HEK293 (cell line): ENCODE measurements around the gene ATP23.
A peak's percentile ranks its signal among the peaks of the same experiment; 100 is the strongest.

Source experiments
- AEBP2 ChIP-seq: fragments of 450-650 bp; formaldehyde crosslinking; IDR thresholded peaks from 2 replicates; pipeline ENCODE4 v1.5.1; 2016; ENCODE audit warnings: missing biosample characterization, missing genetic modification characterization, borderline replicate concordance
- CTCF ChIP-seq: fragments of 450-650 bp; formaldehyde crosslinking; IDR thresholded peaks from 2 replicates; pipeline ENCODE4 v1.5.1; 2016; ENCODE audit warnings: missing biosample characterization, missing genetic modification characterization
- GLI2 ChIP-seq: fragments of 450-650 bp; formaldehyde crosslinking; IDR thresholded peaks from 2 replicates; pipeline ENCODE4; 2017; ENCODE audit warnings: missing biosample characterization, missing genetic modification characterization, low read depth, borderline replicate concordance
- HOXC10 ChIP-seq: sonication (generic); formaldehyde crosslinking; IDR thresholded peaks from 2 replicates; pipeline ENCODE4 v1.8.1; 2023; ENCODE audit warnings: mild to moderate bottlenecking, missing genetic modification reagents
- WT1 ChIP-seq: fragments of 450-650 bp; formaldehyde crosslinking; IDR thresholded peaks from 2 replicates; pipeline ENCODE4 v1.5.1; 2016; ENCODE audit warnings: missing biosample characterization, missing genetic modification characterization
- ZBTB7A ChIP-seq: fragments of 450-650 bp; formaldehyde crosslinking; IDR thresholded peaks from 2 replicates; pipeline ENCODE4 v1.5.1; 2016; ENCODE audit warnings: low read depth, missing biosample characterization, missing genetic modification characterization
- ZEB2 ChIP-seq: fragments of 450-650 bp; formaldehyde crosslinking; IDR thresholded peaks from 2 replicates; pipeline ENCODE4 v1.5.1; 2016; ENCODE audit warnings: missing biosample characterization, missing genetic modification characterization
- ZNF10 ChIP-seq: fragments of 450-650 bp; formaldehyde crosslinking; IDR thresholded peaks from 2 replicates; pipeline ENCODE4 v1.5.1; 2017; ENCODE audit warnings: missing biosample characterization, missing genetic modification characterization
- ZNF19 ChIP-seq: fragments of 450-650 bp; formaldehyde crosslinking; IDR thresholded peaks from 2 replicates; pipeline ENCODE4; 2016; ENCODE audit warnings: missing biosample characterization, missing genetic modification characterization, low read depth
- ZNF214 ChIP-seq: fragments of 450-650 bp; formaldehyde crosslinking; IDR thresholded peaks from 2 replicates; pipeline ENCODE4 v1.5.1; 2017; ENCODE audit warnings: missing biosample characterization, mild to moderate bottlenecking, missing genetic modification characterization, borderline replicate concordance
- ZNF280D ChIP-seq: fragments of 450-650 bp; formaldehyde crosslinking; IDR thresholded peaks from 2 replicates; pipeline ENCODE4 v1.5.1; 2016; ENCODE audit warnings: missing biosample characterization, missing genetic modification characterization
- ZNF404 ChIP-seq: fragments of 450-650 bp; formaldehyde crosslinking; IDR thresholded peaks from 2 replicates; pipeline ENCODE4 v1.5.1; 2017; ENCODE audit warnings: missing biosample characterization, missing genetic modification characterization
- ZNF416 ChIP-seq: fragments of 450-650 bp; formaldehyde crosslinking; IDR thresholded peaks from 2 replicates; pipeline ENCODE4 v1.5.1; 2016; ENCODE audit warnings: missing biosample characterization, missing genetic modification characterization
- ZNF426 ChIP-seq: fragments of 450-650 bp; formaldehyde crosslinking; IDR thresholded peaks from 2 replicates; pipeline ENCODE4 v1.5.1; 2017; ENCODE audit warnings: missing biosample characterization, missing genetic modification characterization, mild to moderate bottlenecking, inconsistent platforms, moderate library complexity
- ZNF514 ChIP-seq: fragments of 450-650 bp; formaldehyde crosslinking; IDR thresholded peaks from 2 replicates; pipeline ENCODE4 v1.5.1; 2016; ENCODE audit warnings: missing biosample characterization, missing genetic modification characterization
- ZNF600 ChIP-seq: fragments of 450-650 bp; formaldehyde crosslinking; IDR thresholded peaks from 2 replicates; pipeline ENCODE4 v1.5.1; 2016; ENCODE audit warnings: missing biosample characterization, missing genetic modification characterization
- ZNF654 ChIP-seq: fragments of 450-650 bp; formaldehyde crosslinking; IDR thresholded peaks from 2 replicates; pipeline ENCODE4 v1.5.1; 2016; ENCODE audit warnings: low read depth, missing biosample characterization, missing genetic modification characterization
- ZNF707 ChIP-seq: fragments of 450-650 bp; formaldehyde crosslinking; IDR thresholded peaks from 2 replicates; pipeline ENCODE4 v1.5.1; 2016; ENCODE audit warnings: missing biosample characterization, missing genetic modification characterization
- ZNF768 ChIP-seq: fragments of 450-650 bp; formaldehyde crosslinking; IDR thresholded peaks from 2 replicates; pipeline ENCODE4 v1.5.1; 2018; ENCODE audit warnings: missing biosample characterization, mild to moderate bottlenecking, missing genetic modification characterization
- ZNF776 ChIP-seq: fragments of 450-650 bp; formaldehyde crosslinking; IDR thresholded peaks from 2 replicates; pipeline ENCODE4 v1.5.0; 2017; ENCODE audit warnings: missing biosample characterization, missing genetic modification characterization, borderline replicate concordance
- ZNF785 ChIP-seq: fragments of 450-650 bp; formaldehyde crosslinking; IDR thresholded peaks from 2 replicates; pipeline ENCODE4 v1.5.1; 2016; ENCODE audit warnings: missing biosample characterization, missing genetic modification characterization
- ZNF791 ChIP-seq: fragments of 450-650 bp; formaldehyde crosslinking; IDR thresholded peaks from 2 replicates; pipeline ENCODE4 v1.5.1; 2016; ENCODE audit warnings: missing biosample characterization, missing genetic modification characterization
- ZNF830 ChIP-seq: fragments of 450-650 bp; IDR thresholded peaks from 2 replicates; pipeline ENCODE4 v1.5.0; 2018; ENCODE audit warnings: missing biosample characterization, missing genetic modification characterization, low read depth, mild to moderate bottlenecking, moderate library complexity
- TF ChIP-seq, protein P1 (sequence below): fragments of 450-650 bp; formaldehyde crosslinking; IDR thresholded peaks from 2 replicates; pipeline ENCODE4 v1.5.1; 2016; ENCODE audit warnings: missing biosample characterization, missing genetic modification characterization
- TF ChIP-seq, protein P2 (sequence below): fragments of 450-650 bp; formaldehyde crosslinking; IDR thresholded peaks from 2 replicates; pipeline ENCODE4 v1.5.1; 2016; ENCODE audit warnings: missing biosample characterization, missing genetic modification characterization

The ATP23 gene

GRCh38 chr12:57941165-57941894 is at the start of gene ATP23 (continued):
- TF ChIP-seq ZNF654 (tag by site-specific recombination) (no peak), WT1 (tag by site-specific recombination) (peak; percentile 50; the same call in 1 of the 2 replicates), AEBP2 (tag by site-specific recombination) (no peak), GLI2 (tag by site-specific recombination) (no peak), ZNF416 (tag by site-specific recombination) (0 out of 2 replicates have a peak, but pooled peaks have one; percentile 20), CTCF (tag by site-specific recombination) (no peak), ZNF426 (tag by site-specific recombination) (no peak), ZNF785 (0 out of 2 replicates have a peak, but pooled peaks have one; percentile 24), ZBTB7A (tag by site-specific recombination) (no peak), HOXC10 (0 out of 2 replicates have a peak, but pooled peaks have one; percentile 14), ZNF214 (no peak), ZNF791 (tag by site-specific recombination) (no peak), ZNF19 (tag by site-specific recombination) (no peak), ZNF768 (tag by site-specific recombination) (no peak), ZNF600 (tag by site-specific recombination) (peak; percentile 94), ZEB2 (peak; percentile 62), ZNF404 (tag by site-specific recombination) (peak; percentile 88; the same call in 1 of the 2 replicates), ZNF830 (tag by site-specific recombination) (no peak), ZNF776 (tag by site-specific recombination) (no peak), ZNF707 (tag by site-specific recombination) (no peak), ZNF514 (tag by site-specific recombination) (no peak), ZNF280D (tag by site-specific recombination) (0 out of 2 replicates have a peak, but pooled peaks have one; percentile 5), ZNF10 (tag by site-specific recombination) (no peak)
- TF ChIP-seq, protein P1, sequence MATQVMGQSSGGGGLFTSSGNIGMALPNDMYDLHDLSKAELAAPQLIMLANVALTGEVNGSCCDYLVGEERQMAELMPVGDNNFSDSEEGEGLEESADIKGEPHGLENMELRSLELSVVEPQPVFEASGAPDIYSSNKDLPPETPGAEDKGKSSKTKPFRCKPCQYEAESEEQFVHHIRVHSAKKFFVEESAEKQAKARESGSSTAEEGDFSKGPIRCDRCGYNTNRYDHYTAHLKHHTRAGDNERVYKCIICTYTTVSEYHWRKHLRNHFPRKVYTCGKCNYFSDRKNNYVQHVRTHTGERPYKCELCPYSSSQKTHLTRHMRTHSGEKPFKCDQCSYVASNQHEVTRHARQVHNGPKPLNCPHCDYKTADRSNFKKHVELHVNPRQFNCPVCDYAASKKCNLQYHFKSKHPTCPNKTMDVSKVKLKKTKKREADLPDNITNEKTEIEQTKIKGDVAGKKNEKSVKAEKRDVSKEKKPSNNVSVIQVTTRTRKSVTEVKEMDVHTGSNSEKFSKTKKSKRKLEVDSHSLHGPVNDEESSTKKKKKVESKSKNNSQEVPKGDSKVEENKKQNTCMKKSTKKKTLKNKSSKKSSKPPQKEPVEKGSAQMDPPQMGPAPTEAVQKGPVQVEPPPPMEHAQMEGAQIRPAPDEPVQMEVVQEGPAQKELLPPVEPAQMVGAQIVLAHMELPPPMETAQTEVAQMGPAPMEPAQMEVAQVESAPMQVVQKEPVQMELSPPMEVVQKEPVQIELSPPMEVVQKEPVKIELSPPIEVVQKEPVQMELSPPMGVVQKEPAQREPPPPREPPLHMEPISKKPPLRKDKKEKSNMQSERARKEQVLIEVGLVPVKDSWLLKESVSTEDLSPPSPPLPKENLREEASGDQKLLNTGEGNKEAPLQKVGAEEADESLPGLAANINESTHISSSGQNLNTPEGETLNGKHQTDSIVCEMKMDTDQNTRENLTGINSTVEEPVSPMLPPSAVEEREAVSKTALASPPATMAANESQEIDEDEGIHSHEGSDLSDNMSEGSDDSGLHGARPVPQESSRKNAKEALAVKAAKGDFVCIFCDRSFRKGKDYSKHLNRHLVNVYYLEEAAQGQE (tag by site-specific recombination) = no peak
- TF ChIP-seq, protein P2, sequence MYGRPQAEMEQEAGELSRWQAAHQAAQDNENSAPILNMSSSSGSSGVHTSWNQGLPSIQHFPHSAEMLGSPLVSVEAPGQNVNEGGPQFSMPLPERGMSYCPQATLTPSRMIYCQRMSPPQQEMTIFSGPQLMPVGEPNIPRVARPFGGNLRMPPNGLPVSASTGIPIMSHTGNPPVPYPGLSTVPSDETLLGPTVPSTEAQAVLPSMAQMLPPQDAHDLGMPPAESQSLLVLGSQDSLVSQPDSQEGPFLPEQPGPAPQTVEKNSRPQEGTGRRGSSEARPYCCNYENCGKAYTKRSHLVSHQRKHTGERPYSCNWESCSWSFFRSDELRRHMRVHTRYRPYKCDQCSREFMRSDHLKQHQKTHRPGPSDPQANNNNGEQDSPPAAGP (tag by site-specific recombination) = peak; percentile 42; the same call in 1 of the 2 replicates
